H9 (cell line): Measurements from ENCODE around the gene CFAP54. TPM values are rescaled to one million over a fixed set of nuclear protein-coding genes. Genes with fewer than 3 reads are reported as not detected.

Source experiments
- DNase-seq: peaks from one replicate; pipeline ENCODE4 v3.0.0-alpha.2; 2017
- H2AFZ ChIP-seq: one replicate; pipeline ENCODE4 v1.6.1; 2013; ENCODE audit warnings: mild to moderate bottlenecking, low read length, control low read depth, moderate library complexity
- H2AK5ac ChIP-seq: 2 replicates; pipeline ENCODE4 v1.6.1; 2013; ENCODE audit warnings: low read length, control low read depth, mixed read lengths; ENCODE audit not compliant: insufficient read length
- H2BK120ac ChIP-seq: one replicate; pipeline ENCODE4 v1.6.1; 2013; ENCODE audit warnings: low read depth, mild to moderate bottlenecking, low read length, control low read depth, inconsistent platforms; ENCODE audit not compliant: poor library complexity, severe bottlenecking
- H2BK12ac ChIP-seq: 2 replicates; pipeline ENCODE4 v1.6.1; 2013; ENCODE audit warnings: low read length, control low read depth, mixed read lengths, low read depth; ENCODE audit not compliant: insufficient read length
- H2BK15ac ChIP-seq: 2 replicates; pipeline ENCODE4 v1.6.1; 2013; ENCODE audit warnings: low read depth, low read length, control low read depth
- H2BK20ac ChIP-seq: one replicate; pipeline ENCODE4 v1.6.1; 2013; ENCODE audit warnings: low read depth, mild to moderate bottlenecking, low read length, control low read depth, inconsistent platforms; ENCODE audit not compliant: poor library complexity, severe bottlenecking
- H2BK5ac ChIP-seq: 2 replicates; pipeline ENCODE4 v1.6.1; 2013; ENCODE audit warnings: low read length, control low read depth, mixed read lengths; ENCODE audit not compliant: insufficient read length
- H3K14ac ChIP-seq: 2 replicates; pipeline ENCODE4 v1.6.1; 2013; ENCODE audit warnings: low read length, control low read depth; ENCODE audit not compliant: insufficient read depth
- H3K18ac ChIP-seq: 2 replicates; pipeline ENCODE4 v1.6.1; 2013; ENCODE audit warnings: low read depth, mild to moderate bottlenecking, mixed read lengths, low read length, control low read depth; ENCODE audit not compliant: insufficient read length
- H3K23ac ChIP-seq: 2 replicates; pipeline ENCODE4 v1.6.1; 2013; ENCODE audit warnings: low read length, control low read depth, mixed read lengths, low read depth; ENCODE audit not compliant: insufficient read length
- H3K23me2 ChIP-seq: 2 replicates; pipeline ENCODE4 v1.6.1; 2013; ENCODE audit warnings: low read depth, mild to moderate bottlenecking, mixed read lengths, low read length, control low read depth; ENCODE audit not compliant: insufficient read length, poor library complexity, severe bottlenecking
- H3K27ac ChIP-seq: 2 replicates; pipeline ENCODE4 v1.5.1; 2013; ENCODE audit warnings: low read length, control low read depth, mixed read lengths, low read depth; ENCODE audit not compliant: insufficient read length
- H3K27me3 ChIP-seq: 2 replicates; pipeline ENCODE4 v1.6.1; 2013; ENCODE audit warnings: low read length, control low read depth, inconsistent platforms; ENCODE audit not compliant: insufficient read depth
- H3K4ac ChIP-seq: 2 replicates; pipeline ENCODE4 v1.6.1; 2013; ENCODE audit warnings: low read depth, mild to moderate bottlenecking, control low read depth, inconsistent platforms, low read length, moderate library complexity
- H3K4me1 ChIP-seq: 2 replicates; pipeline ENCODE4 v1.6.1; 2013; ENCODE audit warnings: low read length, control low read depth, inconsistent platforms; ENCODE audit not compliant: insufficient read depth
- H3K4me2 ChIP-seq: 2 replicates; pipeline ENCODE4 v1.6.1; 2013; ENCODE audit warnings: low read length, control low read depth, mixed read lengths; ENCODE audit not compliant: insufficient read length, insufficient read depth
- H3K56ac ChIP-seq: 2 replicates; pipeline ENCODE4 v1.6.1; 2013; ENCODE audit warnings: low read depth, mild to moderate bottlenecking, mixed read lengths, low read length, control low read depth; ENCODE audit not compliant: insufficient read length
- H3K79me1 ChIP-seq: 2 replicates; pipeline ENCODE4 v1.6.1; 2013; ENCODE audit warnings: low read depth, mild to moderate bottlenecking, moderate library complexity, low read length, control low read depth, inconsistent platforms; ENCODE audit not compliant: insufficient read depth, poor library complexity, severe bottlenecking
- H3K79me2 ChIP-seq: 2 replicates; pipeline ENCODE4 v1.6.1; 2013; ENCODE audit warnings: low read length, control low read depth, inconsistent platforms; ENCODE audit not compliant: insufficient read depth
- H3K9ac ChIP-seq: 2 replicates; pipeline ENCODE4 v1.6.1; 2013; ENCODE audit warnings: low read length, control low read depth, mixed read lengths; ENCODE audit not compliant: insufficient read length; ENCODE audit errors: extremely low read depth
- H3K9me3 ChIP-seq: one replicate; pipeline ENCODE4 v1.6.1; 2013; ENCODE audit warnings: low read depth, low read length, inconsistent platforms; ENCODE audit not compliant: control insufficient read depth
- H3T11ph ChIP-seq: one replicate; pipeline ENCODE4 v1.6.1; 2013; ENCODE audit warnings: mild to moderate bottlenecking, low read length, control low read depth, inconsistent platforms
- H4K20me1 ChIP-seq: one replicate; pipeline ENCODE4 v1.6.1; 2013; ENCODE audit not compliant: control insufficient read depth, insufficient read length, insufficient read depth
- H4K5ac ChIP-seq: 2 replicates; pipeline ENCODE4 v1.6.1; 2013; ENCODE audit warnings: low read depth, mild to moderate bottlenecking, mixed read lengths, low read length, control low read depth; ENCODE audit not compliant: insufficient read length
- H4K8ac ChIP-seq: replicated peaks from 2 replicates; pipeline ENCODE4 v1.6.1; 2013; ENCODE audit warnings: low read length, control low read depth, mixed read lengths, low read depth; ENCODE audit not compliant: insufficient read length
- H4K91ac ChIP-seq: 2 replicates; pipeline ENCODE4 v1.6.1; 2013; ENCODE audit warnings: low read depth, mild to moderate bottlenecking, moderate library complexity, mixed read lengths, low read length, control low read depth; ENCODE audit not compliant: insufficient read length
- H3K27ac Mint-ChIP-seq, 3 experiments: 2 replicates in 2 of 3; 3 replicates in 1 of 3; pipeline ENCODE4 v1.8.0; 2020 to 2021; ENCODE audit warnings: mixed read lengths in 3 of 3, mild to moderate bottlenecking in 1 of 3, moderate library complexity in 1 of 3
- H3K27me3 Mint-ChIP-seq: 2 replicates; pipeline ENCODE4 v1.8.0; 2021; ENCODE audit warnings: low read depth, mild to moderate bottlenecking, moderate library complexity, mixed read lengths
- H3K36me3 Mint-ChIP-seq, 3 experiments: 2 replicates in 2 of 3; 3 replicates in 1 of 3; pipeline ENCODE4 v1.8.0; 2020 to 2021; ENCODE audit warnings: low read depth in 3 of 3, mixed read lengths in 3 of 3; ENCODE audit not compliant: insufficient read depth in 1 of 3
- H3K4me1 Mint-ChIP-seq, 2 experiments: 2 replicates each; pipeline ENCODE4 v1.8.0; 2020; ENCODE audit warnings: mixed read lengths in 2 of 2
- H3K4me3 Mint-ChIP-seq, 2 experiments: 2 replicates in 1 of 2; 3 replicates in 1 of 2; pipeline ENCODE4 v1.8.0; 2020 to 2021; ENCODE audit warnings: mild to moderate bottlenecking in 2 of 2, mixed read lengths in 2 of 2, moderate library complexity in 1 of 2
- H3K9me3 Mint-ChIP-seq, 2 experiments: 2 replicates in 1 of 2; 3 replicates in 1 of 2; pipeline ENCODE4 v1.8.0; 2020; ENCODE audit warnings: mild to moderate bottlenecking in 2 of 2, mixed read lengths in 2 of 2, moderate library complexity in 1 of 2
- CTCF ChIP-seq: fragments of 200-600 bp; sonication (generic); conservative IDR thresholded peaks from 3 replicates; pipeline ENCODE4 v1.8.0; 2021; ENCODE audit warnings: antibody characterized with exemption, mild to moderate bottlenecking
- WGBS: extraction: QIAGEN DNeasy Blood & Tissue Kit; methylation state at CpG from one replicate; pipeline ENCODE4 v1.1.7; 2013; ENCODE audit warnings: missing lambda C conversion rate, low lambda C conversion rate, mixed read lengths; ENCODE audit not compliant: insufficient read length; ENCODE audit errors: extremely low coverage; 5-methylcytosine and 5-hydroxymethylcytosine counted together
- total RNA-seq: library from RNA; stranded (reverse); gene quantifications from 2 replicates; pipeline ENCODE4 v1.2.1, GENCODE V29; 2021

The CFAP54 gene
- total RNA-seq, 1 experiment from 2014 or later = 0.24 TPM

GRCh38 chr12:96465896-96466295, 23.5 kb upstream of the CFAP54 start:
- H3K23ac ChIP-seq = no peak overlapping the region
- TF ChIP-seq CTCF = no peak
- no peaks in the 10 kb centered on the region for H4K20me1 ChIP-seq
- no peak overlapping the region for H4K8ac ChIP-seq
- Mint-ChIP-seq H3K9me3 (peaks cover 0 to 3% of the 10 kb centered on the region in 2 experiments; a peak in 1 of 5 replicates), H3K27ac (no peak overlapping the region), H3K4me1 (peaks cover 0 to 2% of the 10 kb centered on the region in 2 experiments; a peak in 1 of 4 replicates), H3K36me3 (no peaks in the 10 kb centered on the region), H3K27me3 (no peaks in the 10 kb centered on the region; the same call in 1 of the 2 replicates), H3K4me3 (no peak overlapping the region)
- H3K14ac ChIP-seq = no peak overlapping the region
- H3K4me2 ChIP-seq = no peak overlapping the region
- H2BK12ac ChIP-seq = no peak overlapping the region
- no peak overlapping the region for H2BK15ac ChIP-seq
- no peaks in the 10 kb centered on the region for H3K4me1 ChIP-seq
- no peak overlapping the region for H3K9ac ChIP-seq
- H3K79me2 ChIP-seq = no peaks in the 10 kb centered on the region
- H3K18ac ChIP-seq = no peak overlapping the region
- no peak overlapping the region for H2AFZ ChIP-seq
- H4K91ac ChIP-seq = no peak overlapping the region
- H4K5ac ChIP-seq = no peak overlapping the region
- H3T11ph ChIP-seq = no peak overlapping the region
- H3K4ac ChIP-seq = no peak overlapping the region
- no peak overlapping the region for H2AK5ac ChIP-seq
- no peak overlapping the region for H2BK120ac ChIP-seq
- no peak for DNase-seq
- no peak overlapping the region for H3K56ac ChIP-seq
- no peaks in the 10 kb centered on the region for H3K9me3 ChIP-seq
- no peaks in the 10 kb centered on the region for H3K79me1 ChIP-seq
- H2BK20ac ChIP-seq = no peak overlapping the region
- no peak overlapping the region for H3K27ac ChIP-seq
- H3K23me2 ChIP-seq = no peaks in the 10 kb centered on the region
- no peaks in the 10 kb centered on the region; the same call in 1 of the 2 replicates for H3K27me3 ChIP-seq
- no CpG with 5 or more reads among the region's 3 CpGs for WGBS
- no peak overlapping the region for H2BK5ac ChIP-seq
